ENCODE data around the gene HIPK3. TPM values are rescaled to one million over a fixed set of nuclear protein-coding genes. Genes with fewer than 3 reads are reported as not detected.
"Not testable (repeated sequence)": the region's sequence is repeated elsewhere in the genome, so short reads cannot be mapped to it uniquely, and the experiment has no call there.

Gene HIPK3
- polyA plus RNA-seq, 1 donor (not counting 4 experiments of a cell fraction or from before 2014, with no cell fraction given), result 37.3 TPM

- H3K4me2 ChIP-seq (ENCODE audit: control insufficient read depth, extremely low read depth, insufficient read depth, low read depth, low read length), result no peak overlapping the region
- H3K27me3 ChIP-seq (ENCODE audit: control insufficient read depth, extremely low read depth, insufficient read depth, low read length), result no peaks in the 10 kb centered on the region
- H3K36me3 ChIP-seq (ENCODE audit: control insufficient read depth in 2 of 2, extremely low read depth in 1 of 2, insufficient read depth in 2 of 2, low read length in 2 of 2), result no peaks in the 10 kb centered on the region
- no peak overlapping the region for H3K27ac ChIP-seq (ENCODE audit: control insufficient read depth, insufficient read depth, low read length)
- H3K4me1 ChIP-seq (ENCODE audit: control insufficient read depth, extremely low read depth, insufficient read depth, low read length), result no peaks in the 10 kb centered on the region
- no peak overlapping the region for H3K4me3 ChIP-seq (ENCODE audit: control insufficient read depth in 2 of 3, extremely low read depth in 1 of 3, insufficient read depth in 2 of 3, low read depth in 1 of 3, low read length in 3 of 3)
- FAIRE-seq, result no peak
- no peak overlapping the region for H2AFZ ChIP-seq (ENCODE audit: control insufficient read depth, low read length)
- no peak for TF ChIP-seq EZH2 (IDR thresholded peaks at IDR 0.05; ENCODE audit: low read length)
- TF ChIP-seq CTCF (optimal IDR thresholded peaks at IDR 0.05 in 1 of 3, IDR thresholded peaks at IDR 0.05 in 1 of 3, conservative IDR thresholded peaks at IDR 0.05 in 1 of 3; ENCODE audit: extremely low read depth in 1 of 3, insufficient read depth in 2 of 3, low read length in 3 of 3), result no peak
- no peak overlapping the region for H3K9ac ChIP-seq (ENCODE audit: control insufficient read depth, extremely low read depth, insufficient read depth, low read length)
- no peaks in the 10 kb centered on the region for H3K9me3 ChIP-seq (ENCODE audit: control insufficient read depth, low read depth, low read length)
- no peaks in the 10 kb centered on the region for H3K79me2 ChIP-seq (ENCODE audit: control insufficient read depth, insufficient read depth, low read length)
- no peaks in the 10 kb centered on the region for H4K20me1 ChIP-seq (ENCODE audit: control insufficient read depth, extremely low read depth, insufficient read depth, low read length)
- DNase-seq (ENCODE audit: low read depth, low spot score), result no peak
- no peaks in the 10 kb centered on the region for H3K9me1 ChIP-seq (ENCODE audit: control insufficient read depth, extremely low read depth, insufficient read depth, low read length)
- dilution Hi-C loops (cut with MboI; ENCODE audit: extremely low pct_ligation_motif_present, low sequenced_read_pairs), result no loop called here
Measured at GRCh38 chr11:33214767-33215166, 42.4 kb upstream of the HIPK3 start.

- H3K4me2 ChIP-seq (ENCODE audit: control insufficient read depth, extremely low read depth, insufficient read depth, low read depth, low read length); H3K9me1 ChIP-seq (ENCODE audit: control insufficient read depth, extremely low read depth, insufficient read depth, low read length); FAIRE-seq; H3K27me3 ChIP-seq (ENCODE audit: control insufficient read depth, extremely low read depth, insufficient read depth, low read length); H2AFZ ChIP-seq (ENCODE audit: control insufficient read depth, low read length); H3K36me3 ChIP-seq (ENCODE audit: control insufficient read depth in 2 of 2, extremely low read depth in 1 of 2, insufficient read depth in 2 of 2, low read length in 2 of 2); H3K9ac ChIP-seq (ENCODE audit: control insufficient read depth, extremely low read depth, insufficient read depth, low read length); dilution Hi-C loops (cut with MboI; ENCODE audit: extremely low pct_ligation_motif_present, low sequenced_read_pairs); DNase-seq (ENCODE audit: low read depth, low spot score); H3K4me1 ChIP-seq (ENCODE audit: control insufficient read depth, extremely low read depth, insufficient read depth, low read length); H3K27ac ChIP-seq (ENCODE audit: control insufficient read depth, insufficient read depth, low read length); H4K20me1 ChIP-seq (ENCODE audit: control insufficient read depth, extremely low read depth, insufficient read depth, low read length); H3K79me2 ChIP-seq (ENCODE audit: control insufficient read depth, insufficient read depth, low read length); H3K4me3 ChIP-seq (ENCODE audit: control insufficient read depth in 2 of 3, extremely low read depth in 1 of 3, insufficient read depth in 2 of 3, low read depth in 1 of 3, low read length in 3 of 3); H3K9me3 ChIP-seq (ENCODE audit: control insufficient read depth, low read depth, low read length): not testable (repeated sequence)
Measured at GRCh38 chr11:33216676-33217075, 40.5 kb upstream of the HIPK3 start.

- Histone ChIP-seq H2AFZ (ENCODE audit: control insufficient read depth, low read length) (no peak overlapping the region), H3K9ac (ENCODE audit: control insufficient read depth, extremely low read depth, insufficient read depth, low read length) (no peak overlapping the region), H3K79me2 (ENCODE audit: control insufficient read depth, insufficient read depth, low read length) (no peaks in the 10 kb centered on the region), H3K27ac (ENCODE audit: control insufficient read depth, insufficient read depth, low read length) (no peak overlapping the region), H4K20me1 (ENCODE audit: control insufficient read depth, extremely low read depth, insufficient read depth, low read length) (no peaks in the 10 kb centered on the region), H3K4me3 (ENCODE audit: control insufficient read depth in 2 of 3, extremely low read depth in 1 of 3, insufficient read depth in 2 of 3, low read depth in 1 of 3, low read length in 3 of 3) (no peak overlapping the region), H3K4me1 (ENCODE audit: control insufficient read depth, extremely low read depth, insufficient read depth, low read length) (no peaks in the 10 kb centered on the region), H3K9me3 (ENCODE audit: control insufficient read depth, low read depth, low read length) (no peaks in the 10 kb centered on the region), H3K27me3 (ENCODE audit: control insufficient read depth, extremely low read depth, insufficient read depth, low read length) (no peaks in the 10 kb centered on the region), H3K9me1 (ENCODE audit: control insufficient read depth, extremely low read depth, insufficient read depth, low read length) (no peaks in the 10 kb centered on the region), H3K4me2 (ENCODE audit: control insufficient read depth, extremely low read depth, insufficient read depth, low read depth, low read length) (no peak overlapping the region), H3K36me3 (ENCODE audit: control insufficient read depth in 2 of 2, extremely low read depth in 1 of 2, insufficient read depth in 2 of 2, low read length in 2 of 2) (no peaks in the 10 kb centered on the region)
- dilution Hi-C loops (cut with MboI; ENCODE audit: extremely low pct_ligation_motif_present, low sequenced_read_pairs), result no loop called here
- TF ChIP-seq CTCF (optimal IDR thresholded peaks at IDR 0.05 in 1 of 3, IDR thresholded peaks at IDR 0.05 in 1 of 3, conservative IDR thresholded peaks at IDR 0.05 in 1 of 3; ENCODE audit: extremely low read depth in 1 of 3, insufficient read depth in 2 of 3, low read length in 3 of 3) (no peak), EZH2 (IDR thresholded peaks at IDR 0.05; ENCODE audit: low read length) (no peak)
- no peak for DNase-seq (ENCODE audit: low read depth, low spot score)
- no peak for FAIRE-seq
Measured at GRCh38 chr11:33222052-33222750, 35.0 kb upstream of the HIPK3 start.

Measured in keratinocyte (primary cell).